ENCODE measurements around the gene KIT. TPM values are rescaled to one million over a fixed set of nuclear protein-coding genes. Genes with fewer than 3 reads are reported as not detected.

The KIT gene
- total and polyA plus RNA-seq, 9 donors, result 5.9 to 10.6 (median 8.4) TPM

GRCh38 chr4:54695337-54695736, 37.6 kb downstream of the KIT start:
- H3K36me3 ChIP-seq (ENCODE audit: control insufficient read depth, insufficient read depth, low read length), result no peaks in the 10 kb centered on the region
- peak; percentile 46 for DNase-seq

GRCh38 chr4:54695788-54696187, 38.0 kb downstream of the KIT start:
- no CpG with 5 or more reads among the region's 3 CpGs for WGBS (ENCODE audit: insufficient coverage)
- no peaks in the 10 kb centered on the region for H3K4me1 ChIP-seq (ENCODE audit: control insufficient read depth, insufficient read depth, low read length)
- H3K36me3 ChIP-seq (ENCODE audit: control insufficient read depth, insufficient read depth, low read length), result no peaks in the 10 kb centered on the region
- no peaks in the 10 kb centered on the region for H3K27me3 ChIP-seq (ENCODE audit: control insufficient read depth, insufficient read depth, low read length)
- H3K9me3 ChIP-seq (replicated peaks; ENCODE audit: control insufficient read depth, low read depth, low read length), result no peaks in the 10 kb centered on the region
- DNase-seq, result peak; percentile 15
- no peak overlapping the region for H3K27ac ChIP-seq (ENCODE audit: low read length)
- H3K4me3 ChIP-seq (ENCODE audit: low read length), result no peak overlapping the region

More at GRCh38 chr4:54695337-54695736, 37.6 kb downstream of the KIT start:
- no peaks in the 10 kb centered on the region for H3K4me1 ChIP-seq (ENCODE audit: control insufficient read depth, insufficient read depth, low read length)
- H3K27ac ChIP-seq (ENCODE audit: low read length), result no peak overlapping the region
- H3K27me3 ChIP-seq (ENCODE audit: control insufficient read depth, insufficient read depth, low read length), result no peaks in the 10 kb centered on the region
- no CpG with 5 or more reads among the region's 12 CpGs for WGBS (ENCODE audit: insufficient coverage)
- no peaks in the 10 kb centered on the region for H3K9me3 ChIP-seq (replicated peaks; ENCODE audit: control insufficient read depth, low read depth, low read length)
- no peak overlapping the region for H3K4me3 ChIP-seq (ENCODE audit: low read length)

- WGBS (ENCODE audit: insufficient coverage), result 94% methylated on average over 4 of the region's 5 CpGs
Measured at GRCh38 chr4:54696649-54697048, 38.9 kb downstream of the KIT start.

GRCh38 chr4:54700986-54701385, 43.2 kb downstream of the KIT start:
- H3K27ac ChIP-seq (ENCODE audit: low read length), result no peak overlapping the region
- H3K4me1 ChIP-seq (ENCODE audit: control insufficient read depth, insufficient read depth, low read length), result no peaks in the 10 kb centered on the region
- WGBS (ENCODE audit: insufficient coverage), result no CpG with 5 or more reads among the region's 2 CpGs
- H3K4me3 ChIP-seq (ENCODE audit: low read length), result no peak overlapping the region
- H3K27me3 ChIP-seq (ENCODE audit: control insufficient read depth, insufficient read depth, low read length), result no peaks in the 10 kb centered on the region
- no peak for DNase-seq
- H3K36me3 ChIP-seq (ENCODE audit: control insufficient read depth, insufficient read depth, low read length), result no peaks in the 10 kb centered on the region
- H3K9me3 ChIP-seq (replicated peaks; ENCODE audit: control insufficient read depth, low read depth, low read length), result no peaks in the 10 kb centered on the region

More at GRCh38 chr4:54696649-54697048, 38.9 kb downstream of the KIT start:
- Histone ChIP-seq H3K4me1 (ENCODE audit: control insufficient read depth, insufficient read depth, low read length) (no peaks in the 10 kb centered on the region), H3K4me3 (ENCODE audit: low read length) (no peak overlapping the region), H3K27ac (ENCODE audit: low read length) (no peak overlapping the region), H3K9me3 (replicated peaks; ENCODE audit: control insufficient read depth, low read depth, low read length) (no peaks in the 10 kb centered on the region), H3K27me3 (ENCODE audit: control insufficient read depth, insufficient read depth, low read length) (no peaks in the 10 kb centered on the region), H3K36me3 (ENCODE audit: control insufficient read depth, insufficient read depth, low read length) (no peaks in the 10 kb centered on the region)
- DNase-seq, result no peak

GRCh38 chr4:54703182-54703581, 45.4 kb downstream of the KIT start:
- no CpG with 5 or more reads among the region's 4 CpGs for WGBS (ENCODE audit: insufficient coverage)
- Histone ChIP-seq H3K36me3 (ENCODE audit: control insufficient read depth, insufficient read depth, low read length) (no peaks in the 10 kb centered on the region), H3K9me3 (replicated peaks; ENCODE audit: control insufficient read depth, low read depth, low read length) (no peaks in the 10 kb centered on the region)

GRCh38 chr4:54707406-54707805, 49.6 kb downstream of the KIT start:
- H3K9me3 ChIP-seq (replicated peaks; ENCODE audit: control insufficient read depth, low read depth, low read length), result no peaks in the 10 kb centered on the region
- H3K36me3 ChIP-seq (ENCODE audit: control insufficient read depth, insufficient read depth, low read length), result peaks cover 2% of the 10 kb centered on the region
- no peak for DNase-seq
- WGBS (ENCODE audit: insufficient coverage), result no CpG with 5 or more reads among the region's 3 CpGs
- H3K27ac ChIP-seq (ENCODE audit: low read length), result no peak overlapping the region
- H3K27me3 ChIP-seq (ENCODE audit: control insufficient read depth, insufficient read depth, low read length), result no peaks in the 10 kb centered on the region
- no peaks in the 10 kb centered on the region for H3K4me1 ChIP-seq (ENCODE audit: control insufficient read depth, insufficient read depth, low read length)
- H3K4me3 ChIP-seq (ENCODE audit: low read length), result no peak overlapping the region

More at GRCh38 chr4:54703182-54703581, 45.4 kb downstream of the KIT start:
- DNase-seq, result no peak
- Histone ChIP-seq H3K27me3 (ENCODE audit: control insufficient read depth, insufficient read depth, low read length) (no peaks in the 10 kb centered on the region), H3K4me1 (ENCODE audit: control insufficient read depth, insufficient read depth, low read length) (no peaks in the 10 kb centered on the region), H3K27ac (ENCODE audit: low read length) (no peak overlapping the region), H3K4me3 (ENCODE audit: low read length) (no peak overlapping the region)

GRCh38 chr4:54708339-54709279, 50.9 kb downstream of the KIT start:
- Histone ChIP-seq H3K27ac (ENCODE audit: low read length) (no peak overlapping the region), H3K4me3 (ENCODE audit: low read length) (no peak overlapping the region), H3K9me3 (replicated peaks; ENCODE audit: control insufficient read depth, low read depth, low read length) (no peaks in the 10 kb centered on the region), H3K4me1 (ENCODE audit: control insufficient read depth, insufficient read depth, low read length) (no peaks in the 10 kb centered on the region), H3K36me3 (ENCODE audit: control insufficient read depth, insufficient read depth, low read length) (peaks cover 2% of the 10 kb centered on the region), H3K27me3 (ENCODE audit: control insufficient read depth, insufficient read depth, low read length) (no peaks in the 10 kb centered on the region)
- 84% methylated on average over 12 of the region's 20 CpGs for WGBS (ENCODE audit: insufficient coverage)
- DNase-seq, result no peak

GRCh38 chr4:54709400-54709799, 51.6 kb downstream of the KIT start:
- WGBS (ENCODE audit: insufficient coverage), result 92% methylated on average over 2 of the region's 8 CpGs
- no peak overlapping the region for H3K4me3 ChIP-seq (ENCODE audit: low read length)
- no peaks in the 10 kb centered on the region for H3K27me3 ChIP-seq (ENCODE audit: control insufficient read depth, insufficient read depth, low read length)
- no peaks in the 10 kb centered on the region for H3K4me1 ChIP-seq (ENCODE audit: control insufficient read depth, insufficient read depth, low read length)
- DNase-seq, result no peak
- peaks cover 2% of the 10 kb centered on the region for H3K36me3 ChIP-seq (ENCODE audit: control insufficient read depth, insufficient read depth, low read length)
- no peak overlapping the region for H3K27ac ChIP-seq (ENCODE audit: low read length)
- no peaks in the 10 kb centered on the region for H3K9me3 ChIP-seq (replicated peaks; ENCODE audit: control insufficient read depth, low read depth, low read length)

- H3K4me1 ChIP-seq (ENCODE audit: control insufficient read depth, insufficient read depth, low read length), result no peaks in the 10 kb centered on the region
- H3K27ac ChIP-seq (ENCODE audit: low read length), result no peak overlapping the region
- WGBS (ENCODE audit: insufficient coverage), result no CpG with 5 or more reads among the region's 2 CpGs
- no peaks in the 10 kb centered on the region for H3K9me3 ChIP-seq (replicated peaks; ENCODE audit: control insufficient read depth, low read depth, low read length)
- DNase-seq, result no peak
- no peaks in the 10 kb centered on the region for H3K27me3 ChIP-seq (ENCODE audit: control insufficient read depth, insufficient read depth, low read length)
- no peak overlapping the region for H3K4me3 ChIP-seq (ENCODE audit: low read length)
- peaks cover 2% of the 10 kb centered on the region for H3K36me3 ChIP-seq (ENCODE audit: control insufficient read depth, insufficient read depth, low read length)
Measured at GRCh38 chr4:54712206-54712605, 54.4 kb downstream of the KIT start.

- DNase-seq, result no peak
- Histone ChIP-seq H3K27me3 (ENCODE audit: control insufficient read depth, insufficient read depth, low read length) (no peaks in the 10 kb centered on the region), H3K9me3 (replicated peaks; ENCODE audit: control insufficient read depth, low read depth, low read length) (no peaks in the 10 kb centered on the region), H3K4me3 (ENCODE audit: low read length) (no peak overlapping the region), H3K4me1 (ENCODE audit: control insufficient read depth, insufficient read depth, low read length) (no peaks in the 10 kb centered on the region), H3K36me3 (ENCODE audit: control insufficient read depth, insufficient read depth, low read length) (peaks cover 2% of the 10 kb centered on the region), H3K27ac (ENCODE audit: low read length) (no peak overlapping the region)
- 53% methylated on average over 3 of the region's 8 CpGs for WGBS (ENCODE audit: insufficient coverage)
Measured at GRCh38 chr4:54714631-54715030, 56.9 kb downstream of the KIT start.
